DND-41 (cell line): Measurements from ENCODE around the gene OLIG2.

Experiments
- ATAC-seq: fragments of 200-7000 bp; cut with Tn5 transposase; 3 replicates; pipeline ENCODE4 v1.9.1; 2021; ENCODE audit warnings: low read depth; ENCODE audit not compliant: insufficient read depth
- DNase-seq: peaks from one replicate; pipeline ENCODE4 v3.0.0-alpha.2; 2020
- H2AFZ ChIP-seq: 2 replicates; pipeline ENCODE4 v1.6.0; 2012; ENCODE audit warnings: low read depth, low read length
- H3K27ac ChIP-seq: 2 replicates; pipeline ENCODE4 v1.5.1; 2012; ENCODE audit warnings: low read length, inconsistent platforms
- H3K27me3 ChIP-seq: fragments of 200-600 bp; sonication (generic); 2 replicates; pipeline ENCODE4 v1.6.0; 2012; ENCODE audit warnings: low read length, mild to moderate bottlenecking, inconsistent platforms; ENCODE audit not compliant: insufficient read depth, poor library complexity
- H3K36me3 ChIP-seq: 2 replicates; pipeline ENCODE4 v1.5.1; 2012; ENCODE audit warnings: low read length, inconsistent platforms; ENCODE audit not compliant: insufficient read depth
- H3K4me1 ChIP-seq: 2 replicates; pipeline ENCODE4 v1.5.1; 2012; ENCODE audit warnings: mild to moderate bottlenecking, low read length; ENCODE audit not compliant: insufficient read depth
- H3K4me2 ChIP-seq: 2 replicates; pipeline ENCODE4 v1.6.0; 2012; ENCODE audit warnings: mild to moderate bottlenecking, moderate library complexity, low read length, inconsistent platforms; ENCODE audit not compliant: insufficient read depth
- H3K4me3 ChIP-seq, 2 experiments: fragments of 200-600 bp in 1 of 2; shearing (Covaris generic) in 1 of 2; 2 replicates each; pipeline ENCODE4 v1.5.1; 2012 to 2016; ENCODE audit warnings: inconsistent platforms in 2 of 2, low read length in 2 of 2, mild to moderate bottlenecking in 2 of 2, low read depth in 1 of 2, moderate library complexity in 1 of 2
- H3K79me2 ChIP-seq: 2 replicates; pipeline ENCODE4 v1.6.0; 2012; ENCODE audit warnings: low read length, inconsistent platforms; ENCODE audit not compliant: insufficient read depth
- H3K9ac ChIP-seq: 2 replicates; pipeline ENCODE4 v1.6.0; 2012; ENCODE audit warnings: low read depth, mild to moderate bottlenecking, inconsistent platforms, low read length, moderate library complexity
- H3K9me3 ChIP-seq: 2 replicates; pipeline ENCODE4 v1.5.1; 2012; ENCODE audit warnings: low read length, moderate library complexity, mild to moderate bottlenecking, inconsistent platforms; ENCODE audit not compliant: insufficient read depth, severe bottlenecking
- H4K20me1 ChIP-seq: 2 replicates; pipeline ENCODE4 v1.6.0; 2012; ENCODE audit warnings: low read length; ENCODE audit not compliant: insufficient read depth
- EZH2 ChIP-seq: IDR thresholded peaks from 3 replicates; pipeline ENCODE4 v1.6.1; 2012; ENCODE audit warnings: borderline replicate concordance, low read depth, mild to moderate bottlenecking, moderate library complexity, low read length, inconsistent platforms; ENCODE audit not compliant: severe bottlenecking
- TF ChIP-seq, protein P1 (sequence below): IDR thresholded peaks from 2 replicates; pipeline ENCODE4 v1.5.1; 2012; ENCODE audit warnings: borderline replicate concordance, low read length, moderate library complexity, mild to moderate bottlenecking; ENCODE audit not compliant: poor library complexity, severe bottlenecking; ENCODE audit errors: extremely low read depth

OLIG2 gene

DNA sequence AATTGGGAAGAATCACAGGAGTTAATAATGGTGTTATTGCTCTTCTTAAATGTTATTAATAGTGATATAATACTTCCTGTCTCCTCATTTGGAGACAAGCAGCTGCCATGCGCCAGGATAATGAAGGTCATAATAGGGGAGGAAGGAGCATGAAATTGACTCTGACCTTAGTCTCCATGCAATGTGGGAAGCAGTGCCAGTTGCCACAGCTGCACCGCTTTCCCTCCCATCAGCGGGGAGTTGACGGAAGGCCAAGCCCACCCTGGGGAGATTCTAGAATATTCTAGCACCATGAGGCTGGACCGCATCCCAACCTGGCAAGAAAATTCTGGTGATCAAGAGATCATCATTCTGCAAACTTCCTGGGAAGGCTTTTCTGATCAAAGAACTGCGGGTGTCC, 33.2 kb downstream of the OLIG2 start:
- peaks cover 6% of the 10 kb centered on the region; the same call in 1 of the 2 replicates for H3K4me1 ChIP-seq
- H3K36me3 ChIP-seq, result no peaks in the 10 kb centered on the region
- H3K4me3 ChIP-seq, result no peak overlapping the region
- no peak for TF ChIP-seq EZH2
- TF ChIP-seq, protein P1, sequence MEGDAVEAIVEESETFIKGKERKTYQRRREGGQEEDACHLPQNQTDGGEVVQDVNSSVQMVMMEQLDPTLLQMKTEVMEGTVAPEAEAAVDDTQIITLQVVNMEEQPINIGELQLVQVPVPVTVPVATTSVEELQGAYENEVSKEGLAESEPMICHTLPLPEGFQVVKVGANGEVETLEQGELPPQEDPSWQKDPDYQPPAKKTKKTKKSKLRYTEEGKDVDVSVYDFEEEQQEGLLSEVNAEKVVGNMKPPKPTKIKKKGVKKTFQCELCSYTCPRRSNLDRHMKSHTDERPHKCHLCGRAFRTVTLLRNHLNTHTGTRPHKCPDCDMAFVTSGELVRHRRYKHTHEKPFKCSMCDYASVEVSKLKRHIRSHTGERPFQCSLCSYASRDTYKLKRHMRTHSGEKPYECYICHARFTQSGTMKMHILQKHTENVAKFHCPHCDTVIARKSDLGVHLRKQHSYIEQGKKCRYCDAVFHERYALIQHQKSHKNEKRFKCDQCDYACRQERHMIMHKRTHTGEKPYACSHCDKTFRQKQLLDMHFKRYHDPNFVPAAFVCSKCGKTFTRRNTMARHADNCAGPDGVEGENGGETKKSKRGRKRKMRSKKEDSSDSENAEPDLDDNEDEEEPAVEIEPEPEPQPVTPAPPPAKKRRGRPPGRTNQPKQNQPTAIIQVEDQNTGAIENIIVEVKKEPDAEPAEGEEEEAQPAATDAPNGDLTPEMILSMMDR, result no peak
- ATAC-seq (no peak), DNase-seq (no peak)
- no peak overlapping the region for H3K9ac ChIP-seq
- H3K9me3 ChIP-seq, result no peaks in the 10 kb centered on the region
- no peaks in the 10 kb centered on the region for H3K79me2 ChIP-seq
- no peak overlapping the region for H2AFZ ChIP-seq
- H3K4me2 ChIP-seq, result no peak overlapping the region
- H4K20me1 ChIP-seq, result no peaks in the 10 kb centered on the region
- H3K27ac ChIP-seq, result no peak overlapping the region
- H3K27me3 ChIP-seq, result peaks cover 5% of the 10 kb centered on the region

DNA sequence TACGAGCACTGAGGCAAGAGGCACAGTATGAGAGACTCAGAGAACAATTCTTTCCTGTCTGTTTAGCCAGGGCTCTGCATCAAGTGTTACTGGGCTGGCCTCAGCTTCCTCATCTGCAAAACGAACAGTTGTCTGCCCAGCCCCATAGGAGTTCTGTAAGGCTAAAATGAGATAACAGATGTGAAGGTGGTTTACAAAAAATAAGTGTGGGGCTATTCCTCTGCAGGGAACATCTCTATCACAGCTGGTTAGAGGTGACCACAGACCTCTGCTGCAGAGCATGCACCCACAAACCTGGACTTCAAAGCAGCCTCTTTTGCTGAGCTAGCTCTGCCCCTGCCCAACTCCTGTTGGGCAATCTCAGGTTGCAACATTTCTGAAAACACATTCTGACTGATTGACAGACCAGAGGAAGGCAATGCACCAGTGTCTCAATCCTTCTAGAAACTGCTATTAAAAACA, 33.7 kb downstream of the OLIG2 start:
- no peak overlapping the region for H3K4me2 ChIP-seq
- TF ChIP-seq, protein P1, result no peak
- TF ChIP-seq EZH2, result no peak
- no peaks in the 10 kb centered on the region for H3K79me2 ChIP-seq
- H3K27ac ChIP-seq, result no peak overlapping the region
- H3K9ac ChIP-seq, result no peak overlapping the region
- H3K27me3 ChIP-seq, result peaks cover 3% of the 10 kb centered on the region
- no peaks in the 10 kb centered on the region for H3K36me3 ChIP-seq
- H2AFZ ChIP-seq, result no peak overlapping the region
- H3K9me3 ChIP-seq, result no peaks in the 10 kb centered on the region
- DNase-seq (peak; percentile 54), ATAC-seq (peak; percentile 86)
- peaks cover 6% of the 10 kb centered on the region; the same call in 1 of the 2 replicates for H3K4me1 ChIP-seq
- H3K4me3 ChIP-seq, result no peak overlapping the region
- no peaks in the 10 kb centered on the region for H4K20me1 ChIP-seq

DNA sequence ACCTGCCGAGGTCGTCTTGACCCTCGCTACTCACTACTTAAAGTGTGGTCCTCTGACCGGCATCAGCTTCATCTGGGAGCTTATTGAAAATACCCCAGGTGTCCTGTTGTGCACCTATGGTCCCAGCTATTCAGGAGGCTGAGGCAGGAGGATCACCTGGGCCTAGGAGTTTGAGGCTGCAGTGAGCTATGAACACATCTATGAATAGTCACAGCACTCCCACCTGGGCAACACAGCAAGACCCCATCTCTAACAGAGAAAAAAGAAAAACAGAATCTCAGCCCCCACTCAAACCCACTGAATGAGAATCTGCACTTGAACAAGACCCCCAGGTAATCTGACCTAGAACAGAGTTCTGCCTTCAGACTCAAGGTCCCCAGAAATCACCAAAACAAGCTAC, 35.5 kb downstream of the OLIG2 start:
- Histone ChIP-seq H3K4me2 (no peak overlapping the region), H3K36me3 (no peaks in the 10 kb centered on the region), H3K27me3 (no peaks in the 10 kb centered on the region), H3K79me2 (no peaks in the 10 kb centered on the region), H3K9ac (no peak overlapping the region), H3K4me1 (peaks cover 6% of the 10 kb centered on the region; the same call in 1 of the 2 replicates), H4K20me1 (no peaks in the 10 kb centered on the region), H2AFZ (no peak overlapping the region), H3K4me3 (no peak overlapping the region), H3K27ac (no peak overlapping the region), H3K9me3 (no peaks in the 10 kb centered on the region)
- TF ChIP-seq, protein P1, result no peak
- TF ChIP-seq EZH2, result no peak
- ATAC-seq (no peak), DNase-seq (no peak)

DNA sequence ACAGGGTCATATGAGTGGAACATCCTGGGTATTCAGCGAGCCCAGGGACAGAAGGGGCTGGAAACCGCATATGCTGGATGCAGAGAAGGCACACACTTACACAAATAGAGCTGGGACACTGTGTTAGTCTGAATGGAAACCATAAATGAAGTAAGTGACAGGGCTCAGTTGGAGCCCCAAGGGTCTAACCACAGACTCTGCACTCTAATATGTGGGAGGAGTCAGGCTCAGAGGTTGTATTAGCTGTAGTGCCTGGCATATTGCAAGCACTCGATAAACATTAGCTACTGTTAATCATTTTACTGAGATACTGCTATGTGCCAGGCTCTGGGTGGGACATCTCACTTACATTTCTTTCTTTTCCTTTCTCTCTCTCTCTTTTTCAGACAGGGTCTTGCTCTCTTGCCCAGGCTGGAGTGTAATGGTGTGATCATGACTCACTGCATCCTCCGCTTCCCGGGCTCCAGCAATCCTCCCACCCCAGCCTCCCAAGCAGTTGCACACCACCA, 37.7 kb downstream of the OLIG2 start:
- ATAC-seq (peak; percentile 56; the same call in 2 of the 3 replicates), DNase-seq (no peak)
- no peak overlapping the region for H2AFZ ChIP-seq
- H3K36me3 ChIP-seq, result no peaks in the 10 kb centered on the region
- H4K20me1 ChIP-seq, result no peaks in the 10 kb centered on the region
- H3K4me1 ChIP-seq, result peaks cover 16% of the 10 kb centered on the region
- no peak overlapping the region for H3K4me3 ChIP-seq
- no peaks in the 10 kb centered on the region for H3K79me2 ChIP-seq
- H3K4me2 ChIP-seq, result no peak overlapping the region
- no peak overlapping the region for H3K27ac ChIP-seq
- TF ChIP-seq, protein P1, result no peak
- no peak for TF ChIP-seq EZH2
- H3K9me3 ChIP-seq, result no peaks in the 10 kb centered on the region
- H3K27me3 ChIP-seq, result no peaks in the 10 kb centered on the region
- no peak overlapping the region for H3K9ac ChIP-seq
